ENCODE results near the gene MRPS12. TPM values are rescaled to one million over a fixed set of nuclear protein-coding genes. Genes with fewer than 3 reads are reported as not detected.

MRPS12 gene
- total RNA-seq, 1 donor from 2014 or later = 74.9 TPM

GRCh38 chr19:38908911-38909310 is 21.8 kb upstream of the MRPS12 start:
- no peak overlapping the region for H3K4me3 ChIP-seq (ENCODE audit: low read depth, low read length)
- no peak for DNase-seq (ENCODE audit: low read depth)
- no peak for TF ChIP-seq CTCF (conservative IDR thresholded peaks at IDR 0.05; ENCODE audit: low read depth, low read length)

GRCh38 chr19:38910488-38910887 is 20.3 kb upstream of the MRPS12 start:
- no peak overlapping the region for H3K4me3 ChIP-seq (ENCODE audit: low read depth, low read length)
- no peak for DNase-seq (ENCODE audit: low read depth)
- TF ChIP-seq CTCF (conservative IDR thresholded peaks at IDR 0.05; ENCODE audit: low read depth, low read length) = no peak

- TF ChIP-seq CTCF (conservative IDR thresholded peaks at IDR 0.05; ENCODE audit: low read depth, low read length) = no peak
- no peak overlapping the region for H3K4me3 ChIP-seq (ENCODE audit: low read depth, low read length)
- no peak for DNase-seq (ENCODE audit: low read depth)
These were observed 19.2 kb upstream of the MRPS12 start for GRCh38 chr19:38911388-38912001.

GRCh38 chr19:38912600-38913514 is 17.9 kb upstream of the MRPS12 start:
- no peak for TF ChIP-seq CTCF (conservative IDR thresholded peaks at IDR 0.05; ENCODE audit: low read depth, low read length)
- no peak overlapping the region for H3K4me3 ChIP-seq (ENCODE audit: low read depth, low read length)
- DNase-seq (ENCODE audit: low read depth) = no peak

GRCh38 chr19:38913958-38914357 is 16.8 kb upstream of the MRPS12 start:
- no peak overlapping the region for H3K4me3 ChIP-seq (ENCODE audit: low read depth, low read length)
- no peak for TF ChIP-seq CTCF (conservative IDR thresholded peaks at IDR 0.05; ENCODE audit: low read depth, low read length)
- no peak for DNase-seq (ENCODE audit: low read depth)

- no peak for DNase-seq (ENCODE audit: low read depth)
- TF ChIP-seq CTCF (conservative IDR thresholded peaks at IDR 0.05; ENCODE audit: low read depth, low read length) = no peak
- H3K4me3 ChIP-seq (ENCODE audit: low read depth, low read length) = no peak overlapping the region
These were observed 15.1 kb upstream of the MRPS12 start for GRCh38 chr19:38915329-38916321.
